ENCODE results near the gene UGT1A10.
"Not testable (repeated sequence)": the region's sequence is repeated elsewhere in the genome, so short reads cannot be mapped to it uniquely, and the experiment has no call there.

The UGT1A10 gene

DNA sequence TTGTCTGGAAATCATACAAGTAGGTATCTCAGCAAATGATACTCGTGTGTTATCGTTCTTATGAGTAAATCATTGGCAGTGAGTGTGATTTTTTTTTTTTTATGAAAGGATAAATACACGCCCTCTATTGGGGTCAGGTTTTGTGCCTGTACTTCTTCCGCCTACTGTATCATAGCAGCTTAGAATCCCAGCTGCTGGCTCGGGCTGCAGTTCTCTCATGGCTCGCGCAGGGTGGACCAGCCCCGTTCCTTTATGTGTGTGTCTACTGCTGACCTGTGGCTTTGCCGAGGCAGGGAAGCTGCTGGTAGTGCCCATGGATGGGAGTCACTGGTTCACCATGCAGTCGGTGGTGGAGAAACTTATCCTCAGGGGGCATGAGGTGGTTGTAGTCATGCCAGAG is at the start of gene UGT1A10:
UGT1A10 (plus strand) TSS at position 143 of the 400 bp plus-strand sequence; CDS start at position 218, 75 bp downstream.
- not testable (repeated sequence) for DNase-seq

DNA sequence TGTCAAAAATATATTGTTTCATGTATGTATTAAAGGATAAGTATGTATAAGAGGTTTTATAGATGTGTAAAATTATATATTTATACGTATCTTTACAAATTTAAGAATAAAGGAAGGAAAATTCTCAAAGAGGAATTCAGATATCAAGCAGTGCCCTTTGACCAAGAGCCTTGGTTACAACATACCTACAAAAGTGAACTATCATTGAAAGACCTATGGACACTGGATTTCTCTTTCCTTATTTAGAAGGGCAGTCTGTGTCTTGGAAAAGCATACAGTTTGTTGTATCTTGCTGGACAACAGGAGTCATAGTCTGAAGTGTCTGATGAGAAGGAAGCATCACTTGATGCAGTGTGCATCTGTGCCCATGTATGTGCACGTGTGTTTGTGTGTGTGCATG is 47.8 kb upstream of the UGT1A10 start:
- DNase-seq, result no peak

DNA sequence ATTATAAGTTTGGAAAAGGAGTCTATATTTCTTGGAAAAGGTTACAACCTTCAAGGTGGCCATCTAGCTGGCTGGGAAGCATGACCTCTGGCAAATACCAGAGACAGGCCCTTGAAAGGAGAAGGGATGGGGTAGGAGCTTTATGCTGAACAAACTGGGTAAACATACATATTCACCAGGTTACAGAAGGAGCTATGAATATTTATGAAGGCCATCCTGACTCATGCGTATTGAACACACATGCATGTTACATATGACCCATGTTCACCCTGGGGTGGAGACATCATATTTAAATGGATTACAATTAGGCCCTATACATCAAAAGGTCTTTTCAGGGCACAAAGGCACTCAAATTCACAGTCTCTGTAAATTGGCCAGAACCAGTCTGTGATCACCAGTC is 43.5 kb upstream of the UGT1A10 start:
- DNase-seq, result not testable (repeated sequence)

DNA sequence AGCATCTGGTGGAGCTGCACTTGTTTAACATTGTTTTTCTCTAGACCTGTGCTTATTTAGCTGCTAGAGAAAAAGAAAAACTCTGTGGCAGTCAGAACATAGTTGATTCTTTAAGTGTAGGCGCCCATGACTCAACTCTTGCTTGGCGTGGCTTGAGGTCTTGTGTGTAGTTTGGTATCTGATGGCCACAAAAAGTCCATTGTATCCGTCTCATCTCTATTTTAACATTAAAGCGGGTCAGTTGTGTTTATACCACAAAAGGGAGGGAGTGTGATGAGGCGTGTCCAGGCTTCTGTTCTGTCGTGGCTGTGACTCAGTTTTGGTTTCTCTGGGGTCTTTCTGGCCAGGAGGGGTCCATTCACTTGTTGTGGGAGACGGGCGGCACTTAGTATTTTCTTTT is 43.0 kb upstream of the UGT1A10 start:
- no peak for DNase-seq

DNA sequence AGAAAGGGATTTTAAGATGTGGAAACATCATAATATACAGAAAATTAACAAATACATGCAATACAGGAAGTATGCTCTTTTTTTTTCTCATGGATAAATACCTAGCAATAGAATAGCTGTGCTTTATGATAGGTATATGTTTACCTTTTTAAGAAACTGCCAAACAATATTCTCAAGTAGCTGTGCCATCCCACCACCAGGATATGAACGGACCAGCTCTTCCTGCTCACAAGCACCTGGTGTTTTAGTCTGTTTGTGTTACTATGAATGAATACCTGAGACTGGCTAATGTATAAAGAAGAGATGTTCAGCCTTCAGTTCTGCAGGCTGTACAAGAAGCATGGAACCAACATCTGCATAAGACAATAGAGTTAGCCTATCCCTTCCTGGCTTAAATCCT is 38.7 kb upstream of the UGT1A10 start:
- no peak for DNase-seq

DNA sequence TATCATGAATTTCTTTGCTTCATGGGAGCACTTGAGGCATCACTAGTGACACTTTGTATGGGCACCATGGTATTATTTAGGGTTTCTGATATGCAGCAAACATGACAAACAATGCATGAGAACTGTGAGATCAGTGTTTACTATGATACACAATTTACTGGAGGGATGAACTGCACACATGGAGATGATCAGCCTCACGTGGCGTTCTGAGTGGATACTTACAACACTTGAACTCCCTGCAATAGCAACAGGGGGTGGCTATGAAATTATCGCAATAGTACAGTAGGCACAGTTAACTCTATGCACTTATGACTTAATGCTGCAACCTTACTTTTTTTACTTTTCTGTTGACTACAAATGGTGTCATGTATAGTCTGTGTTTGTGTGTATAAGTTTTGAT is 37.3 kb upstream of the UGT1A10 start:
- DNase-seq, result no peak

DNA sequence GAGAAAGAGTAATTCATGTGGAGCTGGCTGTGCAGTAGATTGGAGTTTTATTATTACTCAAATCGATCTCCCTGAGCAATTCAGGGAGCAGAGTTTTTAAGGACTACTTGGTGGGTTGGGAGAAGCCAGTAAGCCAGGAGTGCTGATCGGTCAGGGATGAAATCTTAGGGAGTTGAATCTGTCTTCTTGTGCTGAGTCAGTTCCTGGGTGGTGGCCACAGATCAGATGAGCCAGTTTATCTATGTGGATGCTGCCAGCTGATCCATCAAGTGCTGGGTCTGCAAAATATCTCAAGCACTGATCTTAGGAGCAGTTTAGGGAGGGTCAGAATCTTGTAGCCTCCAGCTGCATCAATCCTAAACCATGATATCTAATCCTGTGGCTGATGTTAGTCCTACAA is 35.9 kb upstream of the UGT1A10 start:
- no peak for DNase-seq

DNA sequence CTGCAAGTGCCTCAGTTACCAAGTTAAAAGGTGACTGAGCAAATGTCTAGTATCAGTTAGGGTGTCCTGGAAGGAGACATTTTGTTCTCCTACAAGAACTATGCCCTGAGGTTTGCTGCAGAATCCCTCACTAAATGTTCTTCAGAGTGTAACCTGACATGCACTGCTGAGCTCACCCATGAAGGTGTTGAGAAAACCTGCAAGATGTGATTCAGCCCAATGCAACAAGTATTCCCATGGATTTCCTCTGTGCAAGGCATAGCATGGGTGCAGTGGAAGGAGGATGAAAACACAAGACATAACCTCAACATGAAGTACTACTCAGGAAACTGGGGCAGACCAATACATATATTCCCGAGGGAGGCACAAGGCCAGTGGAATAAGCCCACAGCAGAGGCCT is 34.2 kb upstream of the UGT1A10 start:
- no peak for DNase-seq

DNA sequence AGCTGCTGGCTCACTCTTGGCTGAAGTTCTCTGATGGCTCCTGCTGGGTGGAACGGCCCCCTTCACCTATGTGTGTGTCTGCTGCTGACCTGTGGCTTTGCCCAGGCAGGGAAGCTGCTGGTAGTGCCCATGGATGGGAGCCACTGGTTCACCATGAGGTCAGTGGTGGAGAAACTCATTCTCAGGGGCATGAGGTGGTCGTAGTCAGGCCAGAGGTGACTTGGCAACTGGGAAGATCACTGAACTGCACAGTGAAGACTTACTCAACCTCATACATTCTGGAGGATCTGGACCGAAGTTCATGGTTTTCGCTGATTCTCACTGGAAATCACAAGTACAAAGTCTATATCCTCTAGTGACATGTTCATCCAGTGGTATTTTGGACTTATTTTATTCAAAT is 32.7 kb upstream of the UGT1A10 start:
- DNase-seq, result no peak

DNA sequence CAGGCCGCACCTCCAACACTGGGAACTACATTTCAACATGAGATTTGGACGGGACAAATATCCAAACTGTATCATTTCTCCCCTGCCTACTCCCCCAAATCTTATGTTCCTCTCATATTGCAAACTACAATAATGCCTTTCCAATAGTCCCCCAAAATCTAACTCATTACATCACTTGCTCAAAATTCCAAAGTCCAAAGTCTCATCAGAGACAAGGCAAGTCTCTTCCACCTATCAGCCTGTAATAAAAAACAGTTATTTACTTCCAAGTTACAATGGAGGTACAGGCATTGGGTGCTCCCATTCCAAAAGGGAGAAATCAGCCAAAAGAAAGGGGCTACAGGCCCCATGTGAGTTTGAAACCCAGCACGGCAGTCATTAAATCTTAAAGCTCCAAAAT is 31.4 kb upstream of the UGT1A10 start:
- DNase-seq, result no peak

DNA sequence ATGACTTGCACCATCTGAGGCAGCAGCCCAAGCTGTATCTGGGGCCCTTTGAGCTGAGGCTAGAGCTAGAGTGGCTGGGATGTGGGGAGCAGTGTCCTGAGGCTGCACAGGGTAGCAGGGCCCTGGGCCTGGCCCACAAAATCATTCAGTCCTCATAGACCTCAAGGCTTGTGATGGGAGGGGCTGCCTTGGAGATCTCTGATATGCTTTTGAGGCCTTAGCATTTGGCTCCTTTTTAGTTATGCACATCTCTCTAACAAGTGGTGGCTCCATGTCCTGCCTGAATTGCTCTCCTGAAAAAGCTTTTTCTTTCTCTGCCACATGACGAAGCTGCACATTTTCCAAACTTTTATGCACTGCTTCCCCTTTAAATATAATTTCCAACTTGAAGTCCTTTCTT is 30.6 kb upstream of the UGT1A10 start:
- DNase-seq, result no peak

DNA sequence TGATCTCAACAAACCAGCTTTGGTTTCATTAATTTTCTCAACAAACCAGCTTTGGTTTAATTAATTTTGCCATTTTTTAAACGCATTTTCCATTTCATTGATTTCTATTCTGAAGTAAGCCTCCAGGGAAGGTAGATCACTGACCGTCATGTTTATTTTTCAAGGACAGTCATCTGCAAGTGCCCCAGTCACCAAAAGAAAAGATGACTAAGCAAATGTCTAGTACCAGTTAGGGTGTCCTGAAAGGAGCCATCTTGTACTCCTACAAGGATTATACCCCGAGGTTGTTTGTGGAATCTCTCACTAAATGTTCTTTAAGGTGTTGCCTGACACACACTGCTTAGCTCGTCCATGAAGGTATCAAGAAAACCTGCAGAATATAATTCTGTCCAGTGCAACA is 25.0 kb upstream of the UGT1A10 start:
- DNase-seq, result no peak

DNA sequence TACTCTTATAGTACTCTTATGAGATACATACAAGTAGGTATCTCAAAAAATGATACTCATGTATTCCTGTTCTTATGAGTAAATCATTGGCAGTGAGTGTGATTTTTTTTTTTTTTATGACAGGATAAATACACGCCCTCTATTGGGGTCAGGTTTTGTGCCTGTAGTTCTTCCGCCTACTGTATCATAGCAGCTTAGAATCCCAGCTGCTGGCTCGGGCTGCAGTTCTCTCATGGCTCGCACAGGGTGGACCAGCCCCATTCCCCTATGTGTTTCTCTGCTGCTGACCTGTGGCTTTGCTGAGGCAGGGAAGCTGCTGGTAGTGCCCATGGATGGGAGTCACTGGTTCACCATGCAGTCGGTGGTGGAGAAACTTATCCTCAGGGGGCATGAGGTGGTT is 18.8 kb upstream of the UGT1A10 start, which contains the start of gene UGT1A8:
UGT1A8 (plus strand) TSS at position 158 of the 400 bp plus-strand sequence; CDS start at position 233, 75 bp downstream.
- DNase-seq, result not testable (repeated sequence)

DNA sequence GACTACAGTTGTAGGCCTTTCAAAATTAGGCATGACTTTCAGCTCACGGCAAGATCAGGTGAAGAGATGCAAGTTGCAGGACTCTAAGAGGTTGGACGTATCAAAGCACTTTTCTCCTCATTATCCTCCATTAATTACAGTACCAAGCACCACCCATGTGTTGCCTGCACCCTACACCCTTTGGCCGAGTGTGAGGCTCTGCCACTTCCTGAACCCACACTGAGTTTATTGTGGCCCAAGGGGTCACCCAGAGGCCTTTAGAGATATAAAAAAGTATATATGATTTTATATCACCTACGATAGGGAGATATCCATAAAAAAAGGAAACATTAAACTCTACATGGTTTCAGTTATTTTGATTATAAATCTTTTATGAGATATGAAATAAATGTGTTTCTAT is 16.0 kb upstream of the UGT1A10 start:
- DNase-seq, result no peak

DNA sequence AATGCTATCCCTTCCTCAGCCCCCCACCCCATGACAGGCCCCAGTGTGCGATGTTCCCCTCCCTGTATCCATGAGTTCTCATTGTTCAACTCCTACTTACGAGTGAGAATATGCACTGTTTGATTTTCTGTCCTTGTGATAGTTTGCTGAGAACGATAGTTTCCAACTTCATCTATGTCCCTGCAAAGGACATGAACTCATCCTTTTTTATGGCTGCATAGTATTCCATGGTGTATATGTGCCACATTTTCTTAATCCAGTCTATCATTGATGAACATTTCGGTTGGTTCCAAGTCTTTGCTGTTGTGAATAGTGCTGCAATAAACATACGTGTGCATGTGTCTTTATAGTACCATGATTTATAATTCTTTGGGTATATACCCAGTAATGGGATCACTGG is 14.4 kb upstream of the UGT1A10 start:
- DNase-seq, result not testable (repeated sequence)

DNA sequence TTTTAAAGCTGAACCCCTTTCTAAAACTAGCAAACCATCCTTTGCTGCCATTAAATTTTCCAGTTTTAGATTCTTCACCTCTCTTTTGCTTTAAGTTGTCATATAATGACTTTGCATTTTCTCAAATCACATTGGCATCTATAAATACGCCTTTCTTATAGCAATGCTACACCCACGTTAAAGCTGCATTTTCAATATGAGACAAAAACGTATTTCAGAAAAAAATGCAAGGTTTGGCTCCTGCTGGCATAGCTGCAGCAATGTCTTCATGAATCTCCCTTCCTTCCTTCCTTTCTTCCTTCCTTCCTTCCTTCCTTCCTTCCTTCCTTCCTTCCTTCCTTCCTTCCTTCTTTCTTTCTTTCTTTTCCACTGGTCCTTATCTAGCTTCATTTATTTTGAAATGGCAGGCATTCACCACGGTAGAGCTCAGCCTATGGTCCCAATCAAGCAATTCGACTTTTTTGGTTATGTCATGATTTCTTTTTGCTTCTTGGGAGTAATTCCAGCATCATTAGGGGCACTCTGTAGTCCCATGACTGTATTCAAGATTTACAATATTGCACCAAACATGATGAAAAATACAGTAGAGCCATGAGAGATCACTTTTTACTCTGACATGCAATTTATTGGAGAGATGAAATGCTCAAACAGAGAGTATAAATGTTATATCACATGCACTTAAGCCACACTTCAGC is 8.8 kb upstream of the UGT1A10 start:
- no peak for DNase-seq

DNA sequence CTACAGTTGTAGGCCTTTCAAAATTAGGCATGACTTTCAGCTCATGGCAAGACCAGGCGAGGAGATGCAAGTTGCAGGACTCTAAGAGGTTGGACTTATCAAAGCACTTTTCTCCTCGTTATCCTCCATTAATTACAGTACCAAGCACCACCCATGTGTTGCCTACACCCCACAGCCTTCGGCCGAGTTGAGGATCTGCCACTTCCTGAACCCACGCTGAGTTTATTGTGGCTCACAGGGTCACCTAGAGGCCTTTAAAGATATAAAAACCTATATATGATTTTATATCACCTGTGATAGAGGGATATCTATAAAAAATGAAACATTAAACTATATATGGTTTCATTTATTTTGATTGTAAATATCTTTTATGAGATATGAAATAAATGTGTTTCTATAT is 2.6 kb downstream of the UGT1A10 start:
- peak; percentile 2 for DNase-seq

DNA sequence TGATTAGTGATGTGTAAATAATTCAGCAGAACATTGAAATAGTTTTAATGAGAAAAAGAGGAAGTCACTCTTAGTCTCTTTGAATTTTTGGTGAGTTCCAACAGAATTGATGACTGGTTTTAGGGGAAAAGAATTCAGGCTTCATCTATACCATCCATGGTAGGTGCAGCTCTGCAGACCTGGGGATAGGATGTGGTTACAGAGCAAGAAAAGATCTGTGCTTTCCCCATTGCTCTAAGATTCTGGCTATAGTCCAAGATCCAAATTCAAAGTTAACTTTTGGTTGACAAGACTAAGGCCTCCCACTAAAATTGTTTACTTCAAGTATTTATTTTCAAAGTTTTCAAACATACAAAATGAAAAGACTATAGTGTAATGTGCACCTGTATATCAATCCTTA is 3.6 kb downstream of the UGT1A10 start:
- DNase-seq, result no peak

DNA sequence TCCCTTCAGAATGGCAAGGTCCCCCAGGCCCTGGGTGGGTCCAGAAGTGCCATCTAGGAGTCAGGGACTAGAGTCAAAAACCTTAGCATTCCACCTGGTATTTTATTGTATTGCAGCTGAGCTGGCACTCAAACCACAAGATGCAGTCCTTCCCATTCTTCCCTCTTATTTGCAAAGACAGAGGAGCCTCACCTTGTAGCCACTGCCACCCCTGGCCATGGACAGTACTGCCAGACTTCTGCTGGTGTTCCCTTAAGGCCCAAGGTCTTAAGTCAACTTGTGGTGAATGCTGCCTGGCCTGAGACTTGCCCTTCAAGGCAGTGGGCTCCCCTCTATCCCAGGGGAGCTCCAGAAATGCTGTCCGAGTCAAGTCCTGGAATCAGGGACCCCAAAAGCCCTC is 6.9 kb downstream of the UGT1A10 start:
- no peak for DNase-seq

DNA sequence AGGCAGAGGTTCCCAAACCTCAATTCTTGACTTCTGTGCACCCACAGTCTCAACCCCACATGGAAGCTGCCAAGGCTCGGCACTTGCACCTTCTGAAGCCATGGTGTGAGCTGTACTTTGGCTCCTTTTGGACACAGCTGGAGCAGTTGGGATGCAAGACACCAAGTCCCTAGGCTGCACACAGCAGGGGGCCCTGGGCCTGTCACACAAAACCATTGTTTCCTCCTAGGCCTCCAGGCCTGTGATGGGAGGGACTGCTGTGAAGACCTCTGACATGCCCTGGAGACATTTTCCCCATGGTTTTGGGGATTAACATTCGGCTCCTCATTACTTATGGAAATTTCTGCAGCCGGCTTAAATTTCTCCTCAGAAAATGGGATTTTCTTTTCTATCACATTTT is 9.8 kb downstream of the UGT1A10 start:
- DNase-seq, result not testable (repeated sequence)

DNA sequence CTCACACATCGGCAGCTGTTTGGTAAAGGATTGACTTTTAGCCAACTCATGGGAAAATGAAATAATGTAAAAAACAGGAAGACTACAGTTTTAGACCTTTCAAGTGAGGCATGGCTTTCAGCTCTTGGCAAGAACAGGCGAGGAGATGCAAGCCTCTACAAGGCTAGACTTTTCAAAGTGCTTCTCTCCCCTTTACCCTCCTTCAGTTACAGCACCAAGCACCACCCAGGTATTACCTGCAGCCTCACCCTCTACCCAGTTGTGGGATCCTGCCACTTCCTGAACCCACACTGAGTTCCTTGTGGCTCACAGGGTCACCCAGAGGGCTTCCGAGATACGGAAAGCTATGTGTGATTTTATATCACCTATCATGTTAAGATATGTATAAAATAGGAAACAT is 14.7 kb downstream of the UGT1A10 start:
- no peak for DNase-seq

DNA sequence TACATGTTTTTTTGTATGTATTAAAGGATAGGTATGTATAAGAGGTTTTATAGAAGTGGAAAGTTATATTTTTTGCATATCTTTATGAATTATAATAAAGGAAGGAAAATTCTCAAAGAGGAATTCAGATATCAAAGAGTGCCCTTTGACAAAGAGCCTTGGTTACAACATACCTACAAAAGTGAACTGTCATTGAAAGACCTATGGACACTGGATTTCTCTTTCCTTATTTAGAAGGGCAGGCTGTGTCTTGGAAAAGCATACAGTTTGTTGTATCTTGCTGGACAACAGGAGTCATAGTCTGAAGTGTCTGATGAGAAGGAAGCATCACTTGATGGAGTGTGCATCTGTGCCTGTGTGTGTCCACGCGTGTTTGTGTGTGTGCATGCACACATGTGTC is 15.2 kb downstream of the UGT1A10 start:
- no peak for DNase-seq

DNA sequence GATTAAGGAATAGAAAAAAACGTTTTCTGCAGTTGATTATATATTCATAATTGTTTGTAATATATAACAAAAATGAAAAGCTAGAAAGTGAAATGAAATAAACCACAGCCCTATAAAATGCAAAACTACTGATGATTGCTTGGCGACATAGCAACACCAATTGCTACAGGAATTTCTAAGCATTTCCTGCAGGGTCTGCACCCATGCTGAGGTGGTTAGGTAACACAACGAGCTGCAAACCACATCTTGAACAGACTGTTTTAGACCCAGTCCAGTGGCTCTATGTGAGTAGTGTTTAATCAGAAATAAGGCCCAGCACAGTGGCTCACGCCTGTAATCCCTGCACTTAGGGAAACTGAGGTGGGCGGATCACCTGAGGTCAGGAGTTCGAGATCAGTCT is 18.3 kb downstream of the UGT1A10 start:
- peak; percentile 3 for DNase-seq

DNA sequence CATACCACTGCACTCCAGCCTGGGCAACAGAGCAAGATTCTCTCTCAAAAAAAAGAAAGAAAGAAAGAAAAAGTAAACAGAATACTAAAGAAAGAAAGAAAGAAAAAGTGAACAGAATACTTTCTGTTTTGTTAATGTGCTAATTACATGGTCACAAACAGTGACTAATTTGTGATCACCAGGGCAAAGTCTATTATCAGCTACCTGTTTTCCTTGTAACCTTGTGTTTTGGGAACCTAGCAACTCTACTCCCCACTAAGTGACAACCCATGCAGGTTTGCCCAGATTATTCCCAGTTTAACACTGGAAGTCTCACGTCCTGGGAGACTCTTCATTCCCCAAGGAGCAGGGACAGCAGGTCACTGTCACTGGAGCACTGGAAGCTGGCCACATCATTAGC is 18.8 kb downstream of the UGT1A10 start:
- no peak for DNase-seq

DNA sequence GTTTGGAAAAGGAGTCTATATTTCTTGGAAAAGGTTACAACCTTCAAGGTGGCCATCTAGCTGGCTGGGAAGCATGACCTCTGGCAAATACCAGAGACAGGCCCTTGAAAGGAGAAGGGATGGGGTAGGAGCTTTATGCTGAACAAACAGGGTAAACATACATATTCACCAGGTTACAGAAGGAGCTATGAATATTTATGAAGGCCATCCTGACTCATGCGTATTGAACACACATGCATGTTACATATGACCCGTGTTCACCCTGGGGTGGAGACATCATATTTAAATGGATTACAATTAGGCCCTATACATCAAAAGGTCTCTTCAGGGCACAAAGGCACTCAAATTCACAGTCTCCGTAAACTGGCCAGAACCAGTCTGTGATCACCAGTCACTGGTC is 19.7 kb downstream of the UGT1A10 start:
- not testable (repeated sequence) for DNase-seq

Measured in activated CD4-positive, alpha-beta T cell treated with anti-CD3 and anti-CD28 coated beads, Interleukin-2, amount 50 U/mL, for 16 hours (primary cell).